ENCODE measurements around the gene MDFI.

DNA sequence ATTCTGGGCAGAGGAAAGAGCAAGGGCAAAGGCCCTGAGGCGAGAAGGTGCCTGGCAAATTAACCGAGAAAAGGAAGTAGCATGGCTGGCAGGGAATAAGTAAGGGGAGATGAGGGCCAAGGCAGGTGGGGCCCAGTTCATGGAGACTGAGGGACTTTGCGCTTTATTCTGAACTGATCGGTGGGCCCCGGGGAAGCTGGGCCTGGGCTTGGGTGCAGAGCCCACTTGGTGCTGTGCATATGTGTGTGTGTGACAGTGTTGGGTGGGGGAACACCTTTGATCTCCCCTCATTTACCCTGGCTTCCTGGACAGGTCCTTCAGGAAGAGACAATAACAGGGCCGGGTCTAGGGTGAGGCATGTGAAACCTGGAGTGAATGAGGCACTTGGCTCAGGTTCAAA lies 2.9 kb upstream of the MDFI start:
- TF ChIP-seq EZH2 (IDR thresholded peaks at IDR 0.05) (no peak), POLR2AphosphoS5 (IDR thresholded peaks at IDR 0.05; ENCODE audit: borderline replicate concordance, low read depth, low read length) (no peak), FOXP2 (optimal IDR thresholded peaks at IDR 0.05; ENCODE audit: control extremely low read depth, extremely low read length, insufficient read depth) (no peak)
